ENCODE data around the gene SH3GL2. TPM values are rescaled to one million over a fixed set of nuclear protein-coding genes. Genes with fewer than 3 reads are reported as not detected.

SH3GL2 gene
- total RNA-seq, 1 experiment from 2014 or later: 1.1 TPM

- CTCF ChIA-PET: no interaction called here
- no peak for DNase-seq
- no peaks in the 10 kb centered on the region for H3K36me3 Mint-ChIP-seq (ENCODE audit: insufficient read depth, unreplicated experiment)
- no peak overlapping the region for H3K27ac Mint-ChIP-seq (ENCODE audit: unreplicated experiment)
- intact Hi-C loops (cut with micrococcal nuclease; ENCODE audit: unreplicated experiment): no loop called here
- H3K27me3 Mint-ChIP-seq (ENCODE audit: unreplicated experiment): no peaks in the 10 kb centered on the region
- no TSS peak for BruUV-seq (replicated peaks)
- no peak for TF ChIP-seq CTCF (IDR thresholded peaks at IDR 0.05; ENCODE audit: unreplicated experiment)
- H3K4me1 Mint-ChIP-seq (ENCODE audit: low read depth, unreplicated experiment): no peaks in the 10 kb centered on the region
- no peaks in the 10 kb centered on the region for H3K9me3 Mint-ChIP-seq (ENCODE audit: low read depth, unreplicated experiment)
- H3K4me3 Mint-ChIP-seq (ENCODE audit: low read depth, unreplicated experiment): no peak overlapping the region
These were observed 51.7 kb downstream of the SH3GL2 start for GRCh38 chr9:17630531-17630949.

- Mint-ChIP-seq H3K4me3 (ENCODE audit: low read depth, unreplicated experiment) (no peak overlapping the region), H3K9me3 (ENCODE audit: low read depth, unreplicated experiment) (no peaks in the 10 kb centered on the region), H3K27me3 (ENCODE audit: unreplicated experiment) (no peaks in the 10 kb centered on the region), H3K36me3 (ENCODE audit: insufficient read depth, unreplicated experiment) (no peaks in the 10 kb centered on the region), H3K4me1 (ENCODE audit: low read depth, unreplicated experiment) (no peaks in the 10 kb centered on the region), H3K27ac (ENCODE audit: unreplicated experiment) (no peak overlapping the region)
- BruUV-seq (replicated peaks): no TSS peak
- no peak for DNase-seq
- TF ChIP-seq CTCF (IDR thresholded peaks at IDR 0.05; ENCODE audit: unreplicated experiment): no peak
- CTCF ChIA-PET: no interaction called here
- intact Hi-C loops (cut with micrococcal nuclease; ENCODE audit: unreplicated experiment): no loop called here
These were observed 52.5 kb downstream of the SH3GL2 start for GRCh38 chr9:17631396-17631795.

- no peaks in the 10 kb centered on the region for H3K9me3 Mint-ChIP-seq (ENCODE audit: low read depth, unreplicated experiment)
- BruUV-seq (replicated peaks): no TSS peak
- no peak for TF ChIP-seq CTCF (IDR thresholded peaks at IDR 0.05; ENCODE audit: unreplicated experiment)
- no peak overlapping the region for H3K27ac Mint-ChIP-seq (ENCODE audit: unreplicated experiment)
- no peaks in the 10 kb centered on the region for H3K4me1 Mint-ChIP-seq (ENCODE audit: low read depth, unreplicated experiment)
- DNase-seq: no peak
- intact Hi-C loops (cut with micrococcal nuclease; ENCODE audit: unreplicated experiment): no loop called here
- no peaks in the 10 kb centered on the region for H3K36me3 Mint-ChIP-seq (ENCODE audit: insufficient read depth, unreplicated experiment)
- CTCF ChIA-PET: no interaction called here
- no peaks in the 10 kb centered on the region for H3K27me3 Mint-ChIP-seq (ENCODE audit: unreplicated experiment)
- no peak overlapping the region for H3K4me3 Mint-ChIP-seq (ENCODE audit: low read depth, unreplicated experiment)
These were observed 54.1 kb downstream of the SH3GL2 start for GRCh38 chr9:17632994-17633393.

- no TSS peak for BruUV-seq (replicated peaks)
- no peak for TF ChIP-seq CTCF (IDR thresholded peaks at IDR 0.05; ENCODE audit: unreplicated experiment)
- no peak overlapping the region for H3K4me3 Mint-ChIP-seq (ENCODE audit: low read depth, unreplicated experiment)
- no peaks in the 10 kb centered on the region for H3K9me3 Mint-ChIP-seq (ENCODE audit: low read depth, unreplicated experiment)
- no peaks in the 10 kb centered on the region for H3K4me1 Mint-ChIP-seq (ENCODE audit: low read depth, unreplicated experiment)
- intact Hi-C loops (cut with micrococcal nuclease; ENCODE audit: unreplicated experiment): no loop called here
- H3K36me3 Mint-ChIP-seq (ENCODE audit: insufficient read depth, unreplicated experiment): no peaks in the 10 kb centered on the region
- no peak for DNase-seq
- H3K27me3 Mint-ChIP-seq (ENCODE audit: unreplicated experiment): no peaks in the 10 kb centered on the region
- H3K27ac Mint-ChIP-seq (ENCODE audit: unreplicated experiment): no peak overlapping the region
- CTCF ChIA-PET: no interaction called here
These were observed 56.4 kb downstream of the SH3GL2 start for GRCh38 chr9:17635115-17635890.
